ENCODE measurements around the gene STPG4. TPM values are rescaled to one million over a fixed set of nuclear protein-coding genes. Genes with fewer than 3 reads are reported as not detected.

STPG4 gene
- total and polyA plus RNA-seq, 4 donors, result 0.06 to 1.0 (median 0.20) TPM

GRCh38 chr2:47195148-47195547, 40.0 kb upstream of the STPG4 start:
- H3K36me3 ChIP-seq (ENCODE audit: control insufficient read depth in 4 of 4, insufficient read depth in 4 of 4, low read length in 4 of 4), result no peaks in the 10 kb centered on the region
- peaks cover 0 to 4% (median 0%) of the 10 kb centered on the region in 3 donors for H3K27me3 ChIP-seq (ENCODE audit: control insufficient read depth in 3 of 3, insufficient read depth in 3 of 3, low read length in 2 of 3)
- TF ChIP-seq CTCF (IDR thresholded peaks at IDR 0.05; ENCODE audit: control extremely low read depth, extremely low read depth), result no peak
- H3K9ac ChIP-seq (ENCODE audit: insufficient read depth in 1 of 2, low read length in 2 of 2), result no peak overlapping the region
- ATAC-seq (ENCODE audit: insufficient read depth, low FRiP score) (no peak), DNase-seq (no peak)
- no peak overlapping the region for H3K27ac ChIP-seq (ENCODE audit: low read depth in 1 of 2, low read length in 1 of 2)
- WGBS, 2 donors, result 92 to 95% methylated on average over 3 of the region's 3 CpGs
- H3K4me3 ChIP-seq, result no peak overlapping the region
- H3K9me3 ChIP-seq (ENCODE audit: control insufficient read depth in 4 of 4, insufficient read depth in 3 of 4, low read length in 3 of 4), result peaks cover 0 to 2% (median 0%) of the 10 kb centered on the region in 4 donors
- H3K4me1 ChIP-seq (ENCODE audit: control insufficient read depth in 5 of 5, insufficient read depth in 5 of 5, low read length in 5 of 5), result peaks cover 0 to 33% (median 20%) of the 10 kb centered on the region in 5 donors

DNA sequence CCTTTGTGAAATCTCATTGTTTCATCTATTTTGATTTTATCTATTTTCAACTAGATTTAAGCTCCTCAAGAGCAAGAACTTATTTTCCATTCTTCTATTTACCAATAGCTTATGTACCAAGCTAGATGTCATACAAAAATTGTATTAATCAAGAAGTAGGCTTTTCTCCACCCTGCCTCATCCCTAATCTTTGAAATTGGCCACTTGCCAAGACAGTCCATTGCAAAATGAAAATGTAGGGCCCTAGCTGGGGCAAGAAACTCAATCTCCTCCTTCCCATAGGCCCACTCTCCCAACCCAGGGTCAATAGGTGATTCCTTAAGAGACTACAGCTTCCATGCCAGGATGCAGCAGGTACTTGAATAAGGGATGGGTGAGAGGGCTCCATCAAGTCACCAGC, 39.3 kb upstream of the STPG4 start:
- H3K4me1 ChIP-seq (ENCODE audit: control insufficient read depth in 5 of 5, insufficient read depth in 5 of 5, low read length in 5 of 5), result peaks cover 0 to 41% (median 20%) of the 10 kb centered on the region in 5 donors
- H3K27me3 ChIP-seq (ENCODE audit: control insufficient read depth in 3 of 3, insufficient read depth in 3 of 3, low read length in 2 of 3), result peaks cover 0 to 4% (median 0%) of the 10 kb centered on the region in 3 donors
- no peak for TF ChIP-seq CTCF (IDR thresholded peaks at IDR 0.05; ENCODE audit: control extremely low read depth, extremely low read depth)
- no peak overlapping the region for H3K9ac ChIP-seq (ENCODE audit: insufficient read depth in 1 of 2, low read length in 2 of 2)
- H3K36me3 ChIP-seq (ENCODE audit: control insufficient read depth in 4 of 4, insufficient read depth in 4 of 4, low read length in 4 of 4), result no peaks in the 10 kb centered on the region
- peaks cover 0 to 2% (median 0%) of the 10 kb centered on the region in 4 donors for H3K9me3 ChIP-seq (ENCODE audit: control insufficient read depth in 4 of 4, insufficient read depth in 3 of 4, low read length in 3 of 4)
- DNase-seq, result no peak
- ATAC-seq (ENCODE audit: insufficient read depth, low FRiP score), result no peak
- H3K4me3 ChIP-seq, result no peak overlapping the region
- H3K27ac ChIP-seq (ENCODE audit: low read depth in 1 of 2, low read length in 1 of 2), result no peak overlapping the region

DNA sequence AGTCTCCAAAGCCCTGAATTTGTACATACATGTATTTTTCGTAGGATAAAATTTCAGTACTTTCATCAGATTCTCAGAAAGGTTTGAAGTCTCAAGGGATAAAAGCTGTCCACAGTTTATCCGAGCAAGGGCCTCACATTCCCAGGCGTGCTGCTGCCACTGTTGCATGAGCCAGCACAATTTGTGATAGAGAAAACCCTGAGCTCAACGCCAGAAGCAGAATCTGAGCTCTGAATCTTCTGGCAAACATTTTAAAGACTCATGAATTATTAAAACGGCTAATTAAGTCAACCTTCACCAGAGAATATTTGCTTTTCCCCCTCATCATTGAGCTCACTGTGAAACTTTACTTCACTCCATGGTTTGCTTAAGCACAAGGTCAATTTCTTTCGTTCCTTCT, 38.5 kb upstream of the STPG4 start:
- Histone ChIP-seq H3K4me3 (no peak overlapping the region), H3K9me3 (ENCODE audit: control insufficient read depth in 4 of 4, insufficient read depth in 3 of 4, low read length in 3 of 4) (peaks cover 0 to 2% (median 0%) of the 10 kb centered on the region in 4 donors), H3K27me3 (ENCODE audit: control insufficient read depth in 3 of 3, insufficient read depth in 3 of 3, low read length in 2 of 3) (peaks cover 0 to 4% (median 0%) of the 10 kb centered on the region in 3 donors), H3K27ac (ENCODE audit: low read depth in 1 of 2, low read length in 1 of 2) (no peak overlapping the region), H3K9ac (ENCODE audit: insufficient read depth in 1 of 2, low read length in 2 of 2) (no peak overlapping the region), H3K4me1 (ENCODE audit: control insufficient read depth in 5 of 5, insufficient read depth in 5 of 5, low read length in 5 of 5) (peaks cover 0 to 43% (median 20%) of the 10 kb centered on the region in 5 donors), H3K36me3 (ENCODE audit: control insufficient read depth in 4 of 4, insufficient read depth in 4 of 4, low read length in 4 of 4) (no peaks in the 10 kb centered on the region)
- DNase-seq (peak in 2 of 3 donors; percentile 51 to 54), ATAC-seq (ENCODE audit: insufficient read depth, low FRiP score) (no peak)
- no peak for TF ChIP-seq CTCF (IDR thresholded peaks at IDR 0.05; ENCODE audit: control extremely low read depth, extremely low read depth)
- 74 to 83% methylated on average over 6 of the region's 6 CpGs for WGBS, 2 donors

Data from lung (tissue), 12 donors.